Activated CD8-positive, alpha-beta T cell treated with anti-CD3 and anti-CD28 coated beads for 36 hours (primary cell): ENCODE results near the gene VPS41. TPM values are rescaled to one million over a fixed set of nuclear protein-coding genes. Genes with fewer than 3 reads are reported as not detected.
A peak's percentile ranks its signal among the peaks of the same experiment; 100 is the strongest.

ENCODE experiments used
- ATAC-seq: fragments of 200-7000 bp; cut with Tn5 transposase; one replicate; pipeline ENCODE4 v1.10.0; 2021; ENCODE audit warnings: mild to moderate bottlenecking, moderate library complexity
- CTCF ChIA-PET: fragments of 350-600 bp; sonication (Branson Sonifier 250); formaldehyde crosslinking; loops from one replicate; lab custom pipeline; 2021; ENCODE audit warnings: antibody characterized with exemption; lab: Charles Lee
- POLR2A ChIA-PET: fragments of 350-600 bp; sonication (Branson Sonifier 250); formaldehyde crosslinking; loops from one replicate; lab custom pipeline; 2021; ENCODE audit warnings: antibody characterized with exemption; lab: Charles Lee
- DNase-seq: peaks from one replicate; pipeline ENCODE4 v3.0.0-alpha.2; 2020
- H3K27ac Mint-ChIP-seq: one replicate; pipeline ENCODE4 v1.8.0; 2021; ENCODE audit warnings: mild to moderate bottlenecking, mixed read lengths
- H3K27me3 Mint-ChIP-seq: one replicate; pipeline ENCODE4 v1.8.0; 2021; ENCODE audit warnings: mixed read lengths
- H3K36me3 Mint-ChIP-seq: one replicate; pipeline ENCODE4 v1.8.0; 2021; ENCODE audit warnings: low read depth, mixed read lengths
- H3K4me1 Mint-ChIP-seq: one replicate; pipeline ENCODE4 v1.8.0; 2021; ENCODE audit warnings: low read depth, mixed read lengths
- H3K4me3 Mint-ChIP-seq: one replicate; pipeline ENCODE4 v1.8.0; 2021; ENCODE audit warnings: mild to moderate bottlenecking, moderate library complexity, mixed read lengths
- H3K9me3 Mint-ChIP-seq: one replicate; pipeline ENCODE4 v1.8.0; 2021; ENCODE audit warnings: mixed read lengths
- CTCF ChIP-seq: fragments of 200-600 bp; IDR thresholded peaks from one replicate; pipeline ENCODE4 v1.8.0; 2022; ENCODE audit warnings: antibody characterized with exemption, mild to moderate bottlenecking
- intact Hi-C: fragments of 100-400 bp; cut with micrococcal nuclease; formaldehyde crosslinking; loops from one replicate; pipeline ENCODE4 v1.10.0; 2022
- total RNA-seq, 2 experiments: library from RNA; stranded (reverse); gene quantifications; one replicate each; pipeline ENCODE4 v1.2.3, GENCODE V29; 2021

VPS41 gene
- total RNA-seq, 2 experiments from 2014 or later, result 47.4 to 56.4 TPM

- ATAC-seq, result no peak
- no peak for DNase-seq
- H3K27me3 Mint-ChIP-seq, result peaks cover 3% of the 10 kb centered on the region
- CTCF ChIA-PET, result no interaction called here
- intact Hi-C loops, result loop anchor here (10.0 kb wide), 2 partner anchors 527 to 577 kb away; no protein-coding TSS in a partner anchor
- H3K36me3 Mint-ChIP-seq, result no peaks in the 10 kb centered on the region
- H3K9me3 Mint-ChIP-seq, result no peaks in the 10 kb centered on the region
- H3K4me3 Mint-ChIP-seq, result no peak overlapping the region
- POLR2A ChIA-PET, result interaction anchor here (1.1 kb wide), 1 partner anchor 109 kb away, joined by 3 read pairs; no protein-coding TSS in a partner anchor
- no peak overlapping the region for H3K27ac Mint-ChIP-seq
- H3K4me1 Mint-ChIP-seq, result no peaks in the 10 kb centered on the region
- no peak for TF ChIP-seq CTCF
Measured at GRCh38 chr7:38938001-38938485, 29.1 kb upstream of the VPS41 start.

GRCh38 chr7:38936641-38937040 is 27.6 kb upstream of the VPS41 start:
- ChIA-PET POLR2A (no interaction called here), CTCF (no interaction called here)
- DNase-seq (no peak), ATAC-seq (no peak)
- Mint-ChIP-seq H3K9me3 (no peaks in the 10 kb centered on the region), H3K27me3 (peaks cover 2% of the 10 kb centered on the region), H3K4me3 (no peak overlapping the region), H3K27ac (no peak overlapping the region), H3K4me1 (no peaks in the 10 kb centered on the region), H3K36me3 (no peaks in the 10 kb centered on the region)
- TF ChIP-seq CTCF, result no peak
- intact Hi-C loops, result loop anchor here (10.0 kb wide), 2 partner anchors 528 to 578 kb away; no protein-coding TSS in a partner anchor

- TF ChIP-seq CTCF, result no peak
- ATAC-seq (no peak), DNase-seq (no peak)
- no peaks in the 10 kb centered on the region for H3K36me3 Mint-ChIP-seq
- POLR2A ChIA-PET, result no interaction called here
- peaks cover 2% of the 10 kb centered on the region for H3K27me3 Mint-ChIP-seq
- no peaks in the 10 kb centered on the region for H3K4me1 Mint-ChIP-seq
- no peak overlapping the region for H3K27ac Mint-ChIP-seq
- CTCF ChIA-PET, result interaction anchor here (1.5 kb wide), 1 partner anchor 518 kb away, joined by 3 read pairs; no protein-coding TSS in a partner anchor
- intact Hi-C loops, result loop anchor here (10.0 kb wide), 2 partner anchors 530 to 580 kb away; no protein-coding TSS in a partner anchor
- no peak overlapping the region for H3K4me3 Mint-ChIP-seq
- H3K9me3 Mint-ChIP-seq, result no peaks in the 10 kb centered on the region
Measured at GRCh38 chr7:38934536-38934935, 25.5 kb upstream of the VPS41 start.

GRCh38 chr7:38934051-38934450 is 25.1 kb upstream of the VPS41 start:
- TF ChIP-seq CTCF, result no peak
- H3K4me1 Mint-ChIP-seq, result no peaks in the 10 kb centered on the region
- no peak overlapping the region for H3K4me3 Mint-ChIP-seq
- no peak for ATAC-seq
- no peak overlapping the region for H3K27ac Mint-ChIP-seq
- ChIA-PET POLR2A (no interaction called here), CTCF (no interaction called here)
- intact Hi-C loops, result loop anchor here (10.0 kb wide), 2 partner anchors 531 to 581 kb away; no protein-coding TSS in a partner anchor
- H3K27me3 Mint-ChIP-seq, result peaks cover 2% of the 10 kb centered on the region
- DNase-seq, result no peak
- H3K9me3 Mint-ChIP-seq, result no peaks in the 10 kb centered on the region
- H3K36me3 Mint-ChIP-seq, result no peaks in the 10 kb centered on the region

GRCh38 chr7:38932509-38933168 is 23.6 kb upstream of the VPS41 start:
- peak; percentile 94 for TF ChIP-seq CTCF
- CTCF ChIA-PET, result interaction anchor here (1.0 to 1.2 kb wide), 4 partner anchors 8 to 586 kb away, joined by 3 to 4 read pairs (median 3); no protein-coding TSS in a partner anchor

More at GRCh38 chr7:38932509-38933168, 23.6 kb upstream of the VPS41 start:
- H3K36me3 Mint-ChIP-seq, result no peaks in the 10 kb centered on the region
- intact Hi-C loops, result loop anchor here (10.0 kb wide), 2 partner anchors 532 to 582 kb away; no protein-coding TSS in a partner anchor
- H3K4me1 Mint-ChIP-seq, result no peaks in the 10 kb centered on the region
- POLR2A ChIA-PET, result no interaction called here
- no peak overlapping the region for H3K4me3 Mint-ChIP-seq
- H3K9me3 Mint-ChIP-seq, result no peaks in the 10 kb centered on the region
- peaks cover 2% of the 10 kb centered on the region for H3K27me3 Mint-ChIP-seq
- peak; percentile 73 for DNase-seq
- no peak overlapping the region for H3K27ac Mint-ChIP-seq
- ATAC-seq, result no peak
